ENCODE measurements around the gene PTPRM.

DNA sequence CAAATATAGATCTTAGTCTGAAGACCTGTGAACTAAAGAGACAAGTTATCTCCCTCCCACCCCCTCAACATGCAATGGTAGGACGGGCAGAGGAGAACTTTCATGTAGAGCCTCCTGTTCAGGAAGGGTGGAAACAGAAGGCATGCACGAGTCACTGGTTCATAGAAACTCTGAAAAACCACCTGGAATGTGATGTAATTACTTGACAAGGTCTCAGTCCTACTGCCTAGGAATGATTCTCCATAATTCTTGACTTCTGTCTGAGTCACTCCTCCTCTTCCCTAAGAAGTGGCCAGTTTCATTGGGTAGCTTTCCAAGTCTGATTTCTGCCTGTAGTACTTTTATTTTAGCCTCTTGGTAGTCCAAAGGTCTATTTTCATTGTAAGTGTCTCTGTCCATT lies 277.3 kb downstream of the PTPRM start:
- TF ChIP-seq CTCF (IDR thresholded peaks at IDR 0.05) = no peak
- TF ChIP-seq POLR2A (IDR thresholded peaks at IDR 0.05) = no peak
